WTC11 (cell line): ENCODE measurements around the gene NSUN3. TPM values are rescaled to one million over a fixed set of nuclear protein-coding genes. Genes with fewer than 3 reads are reported as not detected.

Source experiments
- ATAC-seq: fragments of 200-7000 bp; cut with Tn5 transposase; 2 replicates; pipeline ENCODE4 v1.10.0; 2021; ENCODE audit warnings: mild to moderate bottlenecking, moderate library complexity
- CTCF ChIA-PET: fragments of 300-600 bp; sonication (Branson Sonifier 250); formaldehyde crosslinking; loops from one replicate; lab custom pipeline; 2021; ENCODE audit warnings: antibody characterized with exemption; lab: Charles Lee
- POLR2A ChIA-PET: fragments of 350-600 bp; sonication (Branson Sonifier 250); formaldehyde crosslinking; loops from one replicate; lab custom pipeline; 2021; ENCODE audit warnings: antibody characterized with exemption; lab: Charles Lee
- DNase-seq: peaks from one replicate; pipeline ENCODE4 v3.0.0; 2021; ENCODE audit warnings: low spot score
- H3K27ac Mint-ChIP-seq: 2 replicates; pipeline ENCODE4 v1.8.0; 2021; ENCODE audit warnings: mixed read lengths
- H3K27me3 Mint-ChIP-seq: 2 replicates; pipeline ENCODE4 v1.8.0; 2021; ENCODE audit warnings: low read depth, mild to moderate bottlenecking, moderate library complexity, mixed read lengths
- H3K36me3 Mint-ChIP-seq: 2 replicates; pipeline ENCODE4 v1.8.0; 2021; ENCODE audit warnings: mixed read lengths
- H3K4me1 Mint-ChIP-seq: 2 replicates; pipeline ENCODE4 v1.8.0; 2022; ENCODE audit warnings: mixed read lengths
- H3K4me3 Mint-ChIP-seq: 2 replicates; pipeline ENCODE4 v1.8.0; 2021; ENCODE audit warnings: mild to moderate bottlenecking, moderate library complexity, mixed read lengths
- H3K9me3 Mint-ChIP-seq: 2 replicates; pipeline ENCODE4 v1.8.0; 2021; ENCODE audit warnings: mixed read lengths
- ATF1 ChIP-seq: sonication (generic); formaldehyde crosslinking; IDR thresholded peaks from 2 replicates; pipeline ENCODE4 v1.8.1; 2023; ENCODE audit warnings: mild to moderate bottlenecking, moderate library complexity, missing genetic modification reagents
- ATF2 ChIP-seq: sonication (generic); formaldehyde crosslinking; IDR thresholded peaks from 2 replicates; pipeline ENCODE4 v1.8.1; 2022; ENCODE audit warnings: low read depth, missing genetic modification reagents, borderline replicate concordance
- CBFB ChIP-seq: sonication (generic); formaldehyde crosslinking; IDR thresholded peaks from 2 replicates; pipeline ENCODE4 v1.8.1; 2022; ENCODE audit warnings: mild to moderate bottlenecking, low read depth, missing genetic modification reagents
- ETV6 ChIP-seq: sonication (generic); formaldehyde crosslinking; IDR thresholded peaks from 2 replicates; pipeline ENCODE4 v1.8.1; 2022; ENCODE audit warnings: mild to moderate bottlenecking, missing genetic modification reagents
- FOXP1 ChIP-seq: sonication (generic); formaldehyde crosslinking; IDR thresholded peaks from 2 replicates; pipeline ENCODE4 v1.8.0; 2022; ENCODE audit warnings: missing genetic modification reagents, mild to moderate bottlenecking, moderate library complexity, borderline replicate concordance
- FOXP4 ChIP-seq: sonication (generic); formaldehyde crosslinking; IDR thresholded peaks from 2 replicates; pipeline ENCODE4 v1.8.0; 2022; ENCODE audit warnings: mild to moderate bottlenecking, missing genetic modification reagents
- GTF2I ChIP-seq: fragments of 250-450 bp; sonication (Bioruptor Pico); conservative IDR thresholded peaks from 2 replicates; pipeline ENCODE4 v1.4.0; 2021; ENCODE audit warnings: mild to moderate bottlenecking
- IRF2 ChIP-seq: sonication (generic); formaldehyde crosslinking; IDR thresholded peaks from 2 replicates; pipeline ENCODE4 v1.8.0; 2022; ENCODE audit warnings: low read depth, missing genetic modification reagents, borderline replicate concordance
- KAT7 ChIP-seq: sonication (generic); formaldehyde crosslinking; IDR thresholded peaks from 2 replicates; pipeline ENCODE4 v1.8.1; 2023; ENCODE audit warnings: missing genetic modification reagents, mild to moderate bottlenecking, borderline replicate concordance
- MAX ChIP-seq: sonication (generic); formaldehyde crosslinking; IDR thresholded peaks from 2 replicates; pipeline ENCODE4 v1.8.0; 2022; ENCODE audit warnings: mild to moderate bottlenecking, missing genetic modification reagents
- MXD4 ChIP-seq: fragments of 250-450 bp; sonication (Bioruptor Pico); IDR thresholded peaks from 2 replicates; pipeline ENCODE4 v1.8.0; 2021; ENCODE audit warnings: mild to moderate bottlenecking, moderate library complexity, borderline replicate concordance
- TEAD4 ChIP-seq: sonication (generic); formaldehyde crosslinking; IDR thresholded peaks from 2 replicates; pipeline ENCODE4 v1.8.0; 2022; ENCODE audit warnings: mild to moderate bottlenecking, missing genetic modification reagents
- USF1 ChIP-seq: sonication (generic); formaldehyde crosslinking; IDR thresholded peaks from 2 replicates; pipeline ENCODE4 v1.8.0; 2022; ENCODE audit warnings: mild to moderate bottlenecking, missing genetic modification reagents
- ZBTB21 ChIP-seq: sonication (generic); formaldehyde crosslinking; IDR thresholded peaks from 2 replicates; pipeline ENCODE4 v1.8.1; 2023; ENCODE audit warnings: mild to moderate bottlenecking, missing genetic modification reagents, borderline replicate concordance
- ZMAT4 ChIP-seq: fragments of 250-450 bp; sonication (Bioruptor Pico); IDR thresholded peaks from 2 replicates; pipeline ENCODE4 v1.9.0; 2021; ENCODE audit warnings: mild to moderate bottlenecking
- ZNF121 ChIP-seq: sonication (generic); formaldehyde crosslinking; IDR thresholded peaks from 2 replicates; pipeline ENCODE4 v1.8.0; 2023; ENCODE audit warnings: missing genetic modification reagents
- ZNF396 ChIP-seq: fragments of 250-450 bp; sonication (Bioruptor Pico); IDR thresholded peaks from 2 replicates; pipeline ENCODE4 v1.8.0; 2021; ENCODE audit warnings: mild to moderate bottlenecking, moderate library complexity, borderline replicate concordance
- ZNF425 ChIP-seq: fragments of 250-450 bp; sonication (Bioruptor Pico); conservative IDR thresholded peaks from 2 replicates; pipeline ENCODE4 v1.9.0; 2021; ENCODE audit warnings: mild to moderate bottlenecking
- ZNF512 ChIP-seq: sonication (generic); formaldehyde crosslinking; IDR thresholded peaks from 2 replicates; pipeline ENCODE4 v1.8.1; 2022; ENCODE audit warnings: missing genetic modification reagents, borderline replicate concordance
- ZNF671 ChIP-seq: fragments of 250-450 bp; sonication (Bioruptor Pico); IDR thresholded peaks from 2 replicates; pipeline ENCODE4 v1.8.0; 2021; ENCODE audit warnings: mild to moderate bottlenecking
- total RNA-seq: library from RNA; stranded (reverse); gene quantifications from 3 replicates; pipeline ENCODE4 v1.2.3, GENCODE V29; 2021

NSUN3 gene
- total RNA-seq, 1 experiment from 2014 or later = 8.2 TPM

GRCh38 chr3:94172695-94173310 lies 109.9 kb downstream of the NSUN3 start (continued):
- TF ChIP-seq FOXP4 = no peak
- no peak for TF ChIP-seq TEAD4
- TF ChIP-seq ATF1 (CRISPR knock-in tag) = no peak
- TF ChIP-seq, all 79 proteins: peak for 0

GRCh38 chr3:94173673-94174434 lies 111.0 kb downstream of the NSUN3 start:
- ChIA-PET POLR2A (no interaction called here), CTCF (interaction anchor here (1.2 to 1.5 kb wide), 2 partner anchors 76 to 171 kb away, joined by 3 read pairs; no protein-coding TSS in a partner anchor)
- Mint-ChIP-seq H3K4me1 (peaks cover 21% of the 10 kb centered on the region), H3K36me3 (no peaks in the 10 kb centered on the region), H3K27ac (no peak overlapping the region), H3K9me3 (no peaks in the 10 kb centered on the region), H3K4me3 (no peak overlapping the region), H3K27me3 (no peaks in the 10 kb centered on the region)
- DNase-seq (no peak), ATAC-seq (no peak)
- no peak for TF ChIP-seq ZNF425
- TF ChIP-seq MXD4 (CRISPR knock-in tag) = no peak
- no peak for TF ChIP-seq USF1 (CRISPR knock-in tag)
- no peak for TF ChIP-seq ATF1 (CRISPR knock-in tag)
- TF ChIP-seq MAX (CRISPR knock-in tag) = no peak
- TF ChIP-seq ZMAT4 (CRISPR knock-in tag) = no peak
- no peak for TF ChIP-seq FOXP4
- TF ChIP-seq FOXP1 (CRISPR knock-in tag) = no peak

GRCh38 chr3:94175677-94176076 lies 112.8 kb downstream of the NSUN3 start:
- POLR2A ChIA-PET = no interaction called here
- peaks cover 21% of the 10 kb centered on the region for H3K4me1 Mint-ChIP-seq
- H3K9me3 Mint-ChIP-seq = no peaks in the 10 kb centered on the region
- no peaks in the 10 kb centered on the region for H3K36me3 Mint-ChIP-seq
- CTCF ChIA-PET = no interaction called here
- no peaks in the 10 kb centered on the region for H3K27me3 Mint-ChIP-seq
- no peak overlapping the region for H3K4me3 Mint-ChIP-seq
- H3K27ac Mint-ChIP-seq = no peak overlapping the region
- no peak for DNase-seq
- ATAC-seq = no peak
- TF ChIP-seq ZBTB21 (CRISPR knock-in tag) (no peak), ZNF396 (no peak), ATF2 (CRISPR knock-in tag) (no peak), IRF2 (no peak), CBFB (CRISPR knock-in tag) (no peak), GTF2I (CRISPR knock-in tag) (no peak), ZNF121 (CRISPR knock-in tag) (no peak), ZNF671 (CRISPR knock-in tag) (no peak), ETV6 (CRISPR knock-in tag) (no peak), ZNF512 (CRISPR knock-in tag) (no peak), KAT7 (CRISPR knock-in tag) (no peak)
